CD4-positive, CD25-positive, alpha-beta regulatory T cell (primary cell): ENCODE data around the gene GFOD1. TPM values are rescaled to one million over a fixed set of nuclear protein-coding genes. Genes with fewer than 3 reads are reported as not detected.

Experiments
- ATAC-seq, 2 donors: fragments of 150-1000 bp; cut with Tn5 transposase; one replicate each; pipeline ENCODE4 v1.10.0; 2021; ENCODE audit warnings: low read depth in 2 of 2, moderate number of reproducible peaks in 2 of 2, moderate library complexity in 1 of 2
- DNase-seq, 3 donors: peaks; one replicate each; pipeline versions ENCODE4 v3.0.0 to v3.0.0-alpha.2; 2012 to 2022; ENCODE audit warnings: mixed read lengths in 1 of 3
- H3K27ac ChIP-seq: one replicate; pipeline ENCODE4 v1.7.0; 2013; ENCODE audit warnings: mild to moderate bottlenecking, low read length; ENCODE audit not compliant: insufficient read depth, poor library complexity, severe bottlenecking
- H3K27me3 ChIP-seq: one replicate; pipeline ENCODE4 v1.7.0; 2013; ENCODE audit warnings: low read length; ENCODE audit not compliant: control insufficient read depth, insufficient read depth
- H3K36me3 ChIP-seq: one replicate; pipeline ENCODE4 v1.7.0; 2013; ENCODE audit warnings: mild to moderate bottlenecking, low read length, moderate library complexity; ENCODE audit not compliant: control insufficient read depth, insufficient read depth
- H3K4me1 ChIP-seq: 2 replicates; pipeline ENCODE4 v1.7.0; 2013; ENCODE audit warnings: mild to moderate bottlenecking, low read length; ENCODE audit not compliant: insufficient read depth, control insufficient read depth, poor library complexity, severe bottlenecking
- H3K4me3 ChIP-seq: one replicate; pipeline ENCODE4 v1.7.0; 2013; ENCODE audit warnings: low read depth, mild to moderate bottlenecking, low read length, moderate library complexity
- H3K9me3 ChIP-seq, 2 experiments: 1 replicate in 1 of 2; 2 replicates in 1 of 2; pipeline ENCODE4 v1.7.0; 2013; ENCODE audit warnings: low read length in 2 of 2, mild to moderate bottlenecking in 1 of 2, moderate library complexity in 1 of 2; ENCODE audit not compliant: control insufficient read depth in 2 of 2
- H3K27ac Mint-ChIP-seq, 3 donors: one replicate each; pipeline ENCODE4 v1.8.0; 2020 to 2022; ENCODE audit warnings: mild to moderate bottlenecking in 3 of 3, mixed read lengths in 3 of 3, moderate library complexity in 2 of 3
- H3K27me3 Mint-ChIP-seq: one replicate; pipeline ENCODE4 v1.8.0; 2022; ENCODE audit warnings: mild to moderate bottlenecking, mixed read lengths
- H3K36me3 Mint-ChIP-seq: one replicate; pipeline ENCODE4 v1.8.0; 2020; ENCODE audit warnings: mixed read lengths
- H3K4me1 Mint-ChIP-seq, 4 donors: one replicate each; pipeline ENCODE4 v1.8.0; 2020 to 2022; ENCODE audit warnings: mixed read lengths in 4 of 4, mild to moderate bottlenecking in 1 of 4
- H3K4me3 Mint-ChIP-seq, 4 donors: one replicate each; pipeline ENCODE4 v1.8.0; 2020 to 2022; ENCODE audit warnings: mild to moderate bottlenecking in 4 of 4, mixed read lengths in 4 of 4, moderate library complexity in 3 of 4
- H3K9me3 Mint-ChIP-seq, 7 donors: one replicate each; pipeline ENCODE4 v1.8.0; 2020 to 2022; ENCODE audit warnings: mixed read lengths in 7 of 7, mild to moderate bottlenecking in 3 of 7, moderate library complexity in 2 of 7
- polyA plus RNA-seq, 4 donors: library from polyadenylated mRNA; unstranded; fragments of 300-500 nt; fragmentation: Illumina TruSeq; gene quantifications; one replicate each; pipeline ENCODE4 v1.2.3, GENCODE V29; 2021
- total RNA-seq: library from RNA; stranded (reverse); gene quantifications from one replicate; pipeline ENCODE4 v1.2.3, GENCODE V29; 2022

The GFOD1 gene
- total and polyA plus RNA-seq, 5 donors from 2014 or later: 0.06 to 1.8 (median 0.17) TPM

DNA sequence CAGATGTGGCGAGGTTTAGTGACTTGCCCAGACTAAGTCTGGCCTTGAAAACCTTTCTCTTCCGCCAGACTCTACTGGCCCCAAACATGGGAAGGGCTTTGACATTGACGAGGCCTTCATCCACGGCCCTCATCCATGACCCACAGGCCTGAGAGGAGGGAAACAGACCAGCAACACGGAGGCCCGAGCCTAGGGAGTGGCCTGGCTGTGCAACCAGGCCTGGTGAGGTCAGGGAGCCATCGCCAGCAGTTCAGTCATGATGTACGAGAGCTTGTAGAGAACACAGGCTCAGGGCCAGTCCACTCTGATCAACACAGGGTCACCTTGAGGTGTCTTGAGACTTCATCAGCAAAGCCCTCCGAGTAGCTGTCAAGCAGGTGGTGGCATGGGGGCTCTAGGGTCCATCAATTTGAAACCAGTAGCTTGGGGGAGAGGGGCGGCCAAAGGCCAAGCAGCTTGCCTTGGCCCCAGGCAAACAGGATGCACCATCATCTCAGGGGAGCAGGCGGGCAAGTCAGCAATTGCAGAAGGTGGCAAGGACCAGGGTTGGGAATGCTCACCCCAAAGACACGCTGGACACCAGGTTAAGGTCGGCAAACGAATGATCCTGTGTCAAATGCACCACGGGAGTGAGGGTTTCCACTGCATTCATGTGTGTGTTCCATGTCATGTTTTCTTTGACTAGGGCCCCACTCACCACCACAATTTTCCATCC is 36.1 kb downstream of the GFOD1 start:
- Mint-ChIP-seq H3K27me3 (no peaks in the 10 kb centered on the region), H3K27ac (no peak overlapping the region), H3K9me3 (peaks cover 0 to 2% (median 0%) of the 10 kb centered on the region in 7 donors), H3K36me3 (no peaks in the 10 kb centered on the region), H3K4me1 (peaks cover 6 to 29% (median 19%) of the 10 kb centered on the region in 4 donors), H3K4me3 (no peak overlapping the region)
- Histone ChIP-seq H3K4me1 (peaks cover 14% of the 10 kb centered on the region), H3K36me3 (no peaks in the 10 kb centered on the region), H3K9me3 (no peaks in the 10 kb centered on the region), H3K4me3 (no peak overlapping the region), H3K27ac (no peak overlapping the region), H3K27me3 (peaks cover 2% of the 10 kb centered on the region)
- ATAC-seq (no peak), DNase-seq (no peak)

DNA sequence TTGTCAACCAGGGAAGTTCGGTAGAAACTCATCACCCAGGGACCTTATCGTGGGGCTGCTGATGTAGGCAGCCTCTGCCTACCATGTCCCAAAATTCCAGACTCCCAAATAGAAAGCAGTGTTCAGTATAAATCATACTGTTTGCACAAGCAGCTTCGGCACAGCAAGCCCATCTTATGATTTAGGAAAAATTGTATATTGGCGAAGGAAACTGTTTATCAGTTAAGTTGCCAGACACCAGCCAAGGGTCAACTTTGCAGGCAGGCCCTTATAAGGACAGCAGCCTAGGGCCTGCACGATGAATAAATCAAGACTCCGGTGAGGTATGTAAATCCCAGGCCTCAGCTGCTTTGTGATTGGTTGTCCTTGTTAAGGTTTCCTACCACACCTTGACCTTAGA is 36.8 kb downstream of the GFOD1 start:
- ATAC-seq (no peak), DNase-seq (no peak)
- peaks cover 2% of the 10 kb centered on the region for H3K27me3 ChIP-seq
- peaks cover 0 to 2% (median 0%) of the 10 kb centered on the region in 7 donors for H3K9me3 Mint-ChIP-seq
- no peaks in the 10 kb centered on the region for H3K9me3 ChIP-seq
- H3K36me3 Mint-ChIP-seq: no peaks in the 10 kb centered on the region
- H3K36me3 ChIP-seq: no peaks in the 10 kb centered on the region
- no peak overlapping the region for H3K4me3 Mint-ChIP-seq
- peaks cover 6 to 29% (median 16%) of the 10 kb centered on the region in 4 donors for H3K4me1 Mint-ChIP-seq
- H3K4me3 ChIP-seq: no peak overlapping the region
- H3K27ac ChIP-seq: no peak overlapping the region
- H3K27me3 Mint-ChIP-seq: no peaks in the 10 kb centered on the region
- peaks cover 14% of the 10 kb centered on the region for H3K4me1 ChIP-seq
- no peak overlapping the region for H3K27ac Mint-ChIP-seq

DNA sequence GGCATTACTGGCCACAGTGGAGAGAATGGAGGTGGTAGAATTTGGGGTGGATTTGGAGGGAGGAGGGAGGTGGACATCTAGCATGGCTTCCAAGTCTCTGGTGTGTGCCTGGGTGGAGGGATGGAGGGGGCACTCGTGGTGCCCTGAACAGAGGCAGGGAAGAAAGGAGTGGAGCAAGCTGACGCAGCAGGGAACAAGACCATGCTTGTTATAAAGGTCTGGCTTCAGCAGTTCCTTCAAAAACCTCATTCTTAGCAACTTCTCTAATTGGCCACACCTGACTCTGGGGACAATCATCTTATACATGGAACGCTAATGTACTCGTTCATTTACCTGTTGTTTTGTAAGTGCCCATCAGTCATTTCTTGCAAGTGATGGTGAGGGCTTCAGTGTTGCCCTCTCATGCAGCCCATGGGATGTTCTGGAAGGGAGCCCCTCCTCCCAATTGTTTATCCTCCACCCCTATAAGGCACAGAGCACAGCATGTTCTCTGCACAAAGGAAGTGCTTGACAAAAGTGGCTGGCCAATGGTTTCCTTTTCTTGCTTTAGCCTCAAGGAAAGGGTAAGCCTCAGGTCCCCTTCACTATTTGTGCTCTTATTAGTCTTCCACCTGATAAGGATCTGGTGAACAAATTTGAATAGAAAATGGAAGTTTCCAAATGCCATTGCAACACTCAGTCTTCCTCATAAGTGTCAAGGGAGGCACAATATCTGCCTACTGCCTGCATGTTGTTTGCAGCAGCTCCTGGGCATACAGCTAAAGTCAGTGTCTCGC is 39.3 kb downstream of the GFOD1 start:
- no peaks in the 10 kb centered on the region for H3K9me3 ChIP-seq
- no peak overlapping the region for H3K4me3 ChIP-seq
- no peak overlapping the region for H3K27ac ChIP-seq
- no peaks in the 10 kb centered on the region for H3K36me3 ChIP-seq
- Mint-ChIP-seq H3K4me3 (no peak overlapping the region), H3K36me3 (no peaks in the 10 kb centered on the region), H3K27me3 (no peaks in the 10 kb centered on the region), H3K9me3 (peaks cover 0 to 2% (median 0%) of the 10 kb centered on the region in 7 donors), H3K27ac (no peak overlapping the region), H3K4me1 (peaks cover 0 to 12% (median 4%) of the 10 kb centered on the region in 4 donors)
- ATAC-seq: no peak
- H3K27me3 ChIP-seq: peaks cover 2% of the 10 kb centered on the region
- no peaks in the 10 kb centered on the region for H3K4me1 ChIP-seq
- no peak for DNase-seq

DNA sequence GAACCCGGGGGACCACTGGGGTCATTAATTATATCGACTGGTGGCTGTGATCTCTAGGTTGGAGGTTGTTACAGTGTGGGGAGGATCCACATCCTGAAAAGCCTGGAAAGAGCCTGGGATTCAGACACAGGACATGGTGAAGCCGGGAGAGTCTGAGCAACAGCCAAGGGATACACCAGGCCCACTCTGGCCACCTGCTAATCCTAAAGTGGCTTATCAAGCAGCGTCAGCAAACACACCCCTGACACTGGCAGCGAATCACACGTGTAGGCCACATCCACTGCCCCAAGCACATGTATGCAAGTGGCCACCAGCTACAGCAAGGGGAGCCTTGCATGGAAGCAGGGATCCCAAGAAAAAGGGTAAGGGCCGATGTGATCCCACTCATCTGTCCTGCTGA is 41.0 kb downstream of the GFOD1 start:
- H3K4me3 Mint-ChIP-seq: no peak overlapping the region

DNA sequence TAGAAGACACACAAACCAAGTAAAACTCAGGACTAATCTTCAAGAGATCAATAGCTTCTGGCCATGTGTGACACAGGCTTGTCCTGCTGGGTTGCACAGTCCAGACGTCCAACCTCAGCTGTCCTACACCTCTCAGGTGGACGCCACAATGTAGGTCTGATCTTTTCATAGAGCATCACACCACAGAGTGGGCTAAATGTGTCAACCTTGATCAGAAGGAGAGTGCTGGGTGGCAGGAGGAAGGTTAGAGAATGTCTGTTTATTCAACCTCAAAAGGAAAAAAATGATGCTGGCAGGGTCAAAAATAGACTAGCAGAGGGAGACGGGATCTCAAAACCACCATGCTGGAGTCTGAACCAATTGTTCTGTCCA is 41.7 kb downstream of the GFOD1 start:
- Mint-ChIP-seq H3K4me1 (peaks cover 0 to 12% (median 4%) of the 10 kb centered on the region in 4 donors), H3K4me3 (no peak overlapping the region), H3K27me3 (peaks cover 8% of the 10 kb centered on the region), H3K36me3 (no peaks in the 10 kb centered on the region), H3K27ac (no peak overlapping the region), H3K9me3 (peaks cover 0 to 4% (median 0%) of the 10 kb centered on the region in 7 donors)
- Histone ChIP-seq H3K4me1 (no peaks in the 10 kb centered on the region), H3K36me3 (no peaks in the 10 kb centered on the region), H3K27me3 (peaks cover 2% of the 10 kb centered on the region), H3K9me3 (no peaks in the 10 kb centered on the region), H3K4me3 (no peak overlapping the region), H3K27ac (no peak overlapping the region)
- ATAC-seq (no peak), DNase-seq (no peak)

More for the DNA sequence above, 41.0 kb downstream of the GFOD1 start:
- H3K4me3 ChIP-seq: no peak overlapping the region
- Mint-ChIP-seq H3K36me3 (no peaks in the 10 kb centered on the region), H3K27ac (no peak overlapping the region), H3K9me3 (peaks cover 0 to 4% (median 0%) of the 10 kb centered on the region in 7 donors), H3K27me3 (peaks cover 2% of the 10 kb centered on the region), H3K4me1 (peaks cover 0 to 12% (median 4%) of the 10 kb centered on the region in 4 donors)
- no peak overlapping the region for H3K27ac ChIP-seq
- no peaks in the 10 kb centered on the region for H3K36me3 ChIP-seq
- peaks cover 2% of the 10 kb centered on the region for H3K27me3 ChIP-seq
- no peak for ATAC-seq
- no peaks in the 10 kb centered on the region for H3K9me3 ChIP-seq
- H3K4me1 ChIP-seq: no peaks in the 10 kb centered on the region
- no peak for DNase-seq

DNA sequence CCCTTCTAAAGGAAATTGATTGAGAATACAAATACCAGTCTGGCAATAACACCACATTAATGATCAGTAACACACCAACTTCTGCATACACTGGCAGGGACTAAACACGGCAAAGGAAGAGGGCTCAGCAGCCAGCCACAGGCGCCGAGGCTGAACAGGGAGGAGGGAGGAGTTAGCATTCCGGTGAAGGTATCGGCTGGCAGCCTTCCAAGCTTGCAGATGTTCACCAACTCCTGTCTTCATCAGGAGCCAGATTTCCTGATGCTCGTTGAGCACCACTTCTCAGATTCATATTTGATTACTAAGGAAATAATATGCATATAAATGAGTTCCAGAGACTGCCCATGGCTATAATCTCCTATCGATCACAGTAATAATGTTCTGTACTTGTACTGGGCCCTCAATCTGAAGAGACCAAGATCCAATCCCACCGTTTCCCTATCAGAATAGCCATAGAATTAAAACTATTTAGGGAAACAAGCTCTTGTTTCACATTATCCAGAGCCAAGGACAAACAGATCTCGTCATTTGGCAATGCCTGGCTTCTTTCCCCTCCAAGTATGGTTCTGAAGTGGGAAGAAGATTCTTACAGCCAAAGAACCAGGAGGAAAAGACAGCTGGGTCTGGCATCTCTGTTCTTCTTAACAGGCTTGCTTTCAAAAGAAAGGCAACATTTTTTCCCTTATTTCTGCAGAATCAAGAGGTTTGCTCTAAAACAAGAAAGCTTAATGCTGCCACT is 42.2 kb downstream of the GFOD1 start:
- no peak overlapping the region for H3K4me3 Mint-ChIP-seq
- no peaks in the 10 kb centered on the region for H3K36me3 Mint-ChIP-seq
- peaks cover 0 to 4% (median 0%) of the 10 kb centered on the region in 7 donors for H3K9me3 Mint-ChIP-seq
- H3K27me3 ChIP-seq: peaks cover 2% of the 10 kb centered on the region
- H3K4me3 ChIP-seq: no peak overlapping the region
- H3K27ac ChIP-seq: no peak overlapping the region
- peaks cover 0 to 12% (median 4%) of the 10 kb centered on the region in 4 donors for H3K4me1 Mint-ChIP-seq
- no peaks in the 10 kb centered on the region for H3K4me1 ChIP-seq
- peaks cover 8% of the 10 kb centered on the region for H3K27me3 Mint-ChIP-seq
- no peaks in the 10 kb centered on the region for H3K9me3 ChIP-seq
- no peaks in the 10 kb centered on the region for H3K36me3 ChIP-seq
- ATAC-seq (no peak), DNase-seq (no peak)
- peak overlapping the region in 1 of 3 donors; percentile 9 for H3K27ac Mint-ChIP-seq

DNA sequence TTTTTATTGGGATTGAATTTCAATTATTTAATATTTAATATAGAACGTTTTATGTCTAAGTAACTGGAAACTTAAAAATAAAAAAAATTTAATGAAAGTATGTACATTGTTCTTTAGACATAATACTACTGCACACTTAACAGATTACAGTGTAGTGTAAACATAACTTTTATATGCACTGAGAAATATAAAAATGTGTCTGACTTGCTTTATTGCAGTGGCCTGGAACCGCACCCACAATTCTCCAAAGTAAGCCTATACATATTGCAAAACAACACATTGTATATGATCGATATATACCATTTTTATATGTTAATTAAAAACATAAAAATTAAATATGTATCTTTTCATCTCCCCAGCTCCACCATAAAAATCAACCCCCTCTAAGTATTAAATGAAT is 42.8 kb downstream of the GFOD1 start:
- Mint-ChIP-seq H3K27me3 (peaks cover 8% of the 10 kb centered on the region), H3K4me3 (no peak overlapping the region), H3K9me3 (peaks cover 0 to 4% (median 0%) of the 10 kb centered on the region in 7 donors), H3K4me1 (peaks cover 0 to 12% (median 4%) of the 10 kb centered on the region in 4 donors), H3K27ac (no peak overlapping the region), H3K36me3 (no peaks in the 10 kb centered on the region)
- Histone ChIP-seq H3K36me3 (no peaks in the 10 kb centered on the region), H3K4me3 (no peak overlapping the region), H3K27ac (no peak overlapping the region), H3K27me3 (peaks cover 3% of the 10 kb centered on the region), H3K9me3 (no peaks in the 10 kb centered on the region), H3K4me1 (no peaks in the 10 kb centered on the region)
- DNase-seq (no peak), ATAC-seq (no peak)
